HL-60 (cell line): ENCODE data around the gene ROBO1.

ENCODE experiments used
- DNase-seq, 2 experiments: peaks; one replicate each; pipeline ENCODE4 v3.0.0-alpha.2; 2010 to 2020; ENCODE audit warnings: low read depth in 1 of 2, low spot score in 1 of 2
- H3K27ac ChIP-seq: fragments of 250-450 bp; sonication (Bioruptor Pico); replicated peaks from 2 replicates; pipeline ENCODE4 v1.5.1; 2020; ENCODE audit warnings: mild to moderate bottlenecking, moderate library complexity
- H3K27me3 ChIP-seq: fragments of 250-450 bp; sonication (Bioruptor Pico); 2 replicates; pipeline ENCODE4 v1.5.1; 2021; ENCODE audit warnings: mild to moderate bottlenecking, moderate library complexity; ENCODE audit not compliant: insufficient read depth, poor library complexity, severe bottlenecking
- H3K4me3 ChIP-seq: replicated peaks from 2 replicates; pipeline ENCODE4 v1.5.1; 2011; ENCODE audit warnings: mild to moderate bottlenecking, control low read depth, low read length; ENCODE audit not compliant: insufficient read depth
- CTCF ChIP-seq: IDR thresholded peaks from one replicate; pipeline ENCODE4 v1.5.1; 2011; ENCODE audit warnings: low read length, control low read depth, inconsistent platforms; ENCODE audit not compliant: insufficient read depth
- GABPA ChIP-seq: IDR thresholded peaks from 2 replicates; pipeline ENCODE4 v1.6.1; 2012; ENCODE audit warnings: low read depth
- POLR2AphosphoS5 ChIP-seq: IDR thresholded peaks from 2 replicates; pipeline ENCODE4 v1.6.1; 2012; ENCODE audit warnings: low read depth
- REST ChIP-seq: IDR thresholded peaks from 2 replicates; pipeline ENCODE4 v1.6.1; 2012; ENCODE audit warnings: low read depth; ENCODE audit not compliant: insufficient replicate concordance
- SPI1 ChIP-seq: IDR thresholded peaks from 2 replicates; pipeline ENCODE4 v1.6.1; 2012; ENCODE audit warnings: low read depth, mild to moderate bottlenecking, borderline replicate concordance

The ROBO1 gene

GRCh38 chr3:79367066-79367465 lies 400.7 kb downstream of the ROBO1 start:
- Histone ChIP-seq H3K4me3 (no peak overlapping the region), H3K27ac (no peak overlapping the region), H3K27me3 (peaks cover 2% of the 10 kb centered on the region)
- no peak for TF ChIP-seq POLR2AphosphoS5
- no peak for TF ChIP-seq SPI1
- TF ChIP-seq GABPA: no peak
- TF ChIP-seq CTCF: no peak
- no peak for DNase-seq

- DNase-seq: no peak
- no peak for TF ChIP-seq CTCF
- TF ChIP-seq GABPA: no peak
- no peak for TF ChIP-seq POLR2AphosphoS5
- no peak for TF ChIP-seq REST
- no peak for TF ChIP-seq SPI1
- peaks cover 2% of the 10 kb centered on the region for H3K27me3 ChIP-seq
- no peak overlapping the region for H3K4me3 ChIP-seq
- H3K27ac ChIP-seq: no peak overlapping the region
These were observed 401.4 kb downstream of the ROBO1 start for GRCh38 chr3:79366414-79366813.

GRCh38 chr3:79364784-79365183 lies 403.0 kb downstream of the ROBO1 start:
- peaks cover 2% of the 10 kb centered on the region for H3K27me3 ChIP-seq

More at GRCh38 chr3:79364784-79365183, 403.0 kb downstream of the ROBO1 start:
- Histone ChIP-seq H3K4me3 (no peak overlapping the region), H3K27ac (no peak overlapping the region)
- no peak for DNase-seq
- no peak for TF ChIP-seq GABPA
- TF ChIP-seq CTCF: no peak
- no peak for TF ChIP-seq REST
- no peak for TF ChIP-seq POLR2AphosphoS5
- no peak for TF ChIP-seq SPI1
